Endothelial cell of umbilical vein (primary cell): ENCODE measurements around the gene GPS1. TPM values are rescaled to one million over a fixed set of nuclear protein-coding genes. Genes with fewer than 3 reads are reported as not detected.

ENCODE experiments used
- BruUV-seq: library from RNA; stranded (reverse); fragments of 400-500 nt; replicated peaks from 2 replicates; lab custom pipeline; 2021; lab: Mats Ljungman, UMichigan
- CTCF ChIA-PET: fragments of 300-600, 350-600 bp; sonication (Branson Sonifier 250); formaldehyde crosslinking; loops from one replicate; lab custom pipeline; 2021; ENCODE audit warnings: antibody characterized with exemption, inconsistent platforms; lab: Charles Lee
- POLR2A ChIA-PET: fragments of 300-600, 350-600 bp; sonication (Branson Sonifier 250); formaldehyde crosslinking; loops from one replicate; lab custom pipeline; 2021; ENCODE audit warnings: antibody characterized with exemption, inconsistent platforms; lab: Charles Lee
- DNase-seq: peaks from one replicate; pipeline ENCODE4 v3.0.0-alpha.2; 2011; ENCODE audit warnings: low read depth, low spot score
- FAIRE-seq: peaks from 2 replicates; lab custom pipeline; 2011; peaks lifted over from hg19 to GRCh38; lab: Jason Lieb, UNC
- H2AFZ ChIP-seq: 2 replicates; pipeline ENCODE4 v1.6.0; 2012; ENCODE audit warnings: low read depth, low read length, control low read depth, inconsistent platforms
- H3K27ac ChIP-seq: 2 replicates; pipeline ENCODE4 v1.5.1; 2011; ENCODE audit warnings: low read depth, mild to moderate bottlenecking, control low read depth, low read length, moderate library complexity; ENCODE audit not compliant: insufficient read depth
- H3K27me3 ChIP-seq, 2 experiments: 2 replicates each; pipeline versions ENCODE4 v1.6.0 to v1.6.1; 2011; ENCODE audit warnings: low read length in 2 of 2, mixed read lengths in 1 of 2; ENCODE audit not compliant: control insufficient read depth in 2 of 2, insufficient read depth in 2 of 2
- H3K36me3 ChIP-seq, 2 experiments: 2 replicates in 1 of 2; 3 replicates in 1 of 2; pipeline ENCODE4 v1.5.1; 2011; ENCODE audit warnings: low read length in 2 of 2, mild to moderate bottlenecking in 1 of 2, moderate library complexity in 1 of 2; ENCODE audit not compliant: control insufficient read depth in 2 of 2, insufficient read depth in 2 of 2; ENCODE audit errors: extremely low read depth in 1 of 2
- H3K4me1 ChIP-seq: 3 replicates; pipeline ENCODE4 v1.5.1; 2011; ENCODE audit warnings: mild to moderate bottlenecking, low read length; ENCODE audit not compliant: control insufficient read depth, insufficient read depth; ENCODE audit errors: extremely low read depth
- H3K4me2 ChIP-seq: 2 replicates; pipeline ENCODE4 v1.6.1; 2011; ENCODE audit warnings: low read length, control low read depth, mixed read lengths; ENCODE audit not compliant: insufficient read depth
- H3K4me3 ChIP-seq, 3 experiments: fragments of 200-600 bp in 1 of 3; sonication (generic), shearing (Covaris generic) in 1 of 3; replicated peaks in 1 of 3; 2 replicates each; pipeline ENCODE4 v1.5.1; 2011 to 2016; ENCODE audit warnings: control low read depth in 3 of 3, low read length in 3 of 3, mild to moderate bottlenecking in 2 of 3, inconsistent platforms in 1 of 3, low read depth in 1 of 3, moderate library complexity in 1 of 3; ENCODE audit not compliant: insufficient read depth in 1 of 3
- H3K79me2 ChIP-seq: 2 replicates; pipeline ENCODE4 v1.6.0; 2012; ENCODE audit warnings: low read length, inconsistent platforms; ENCODE audit not compliant: control insufficient read depth, insufficient read depth
- H3K9ac ChIP-seq: replicated peaks from 2 replicates; pipeline ENCODE3; 2011; ENCODE audit warnings: low read length, control low read depth; ENCODE audit not compliant: insufficient read depth; ENCODE audit errors: extremely low read depth
- H3K9me1 ChIP-seq: replicated peaks from 3 replicates; pipeline ENCODE4 v1.6.0; 2011; ENCODE audit warnings: mild to moderate bottlenecking, low read length; ENCODE audit not compliant: control insufficient read depth, insufficient read depth; ENCODE audit errors: extremely low read depth
- H3K9me3 ChIP-seq: replicated peaks from 2 replicates; pipeline ENCODE4 v1.5.1; 2012; ENCODE audit warnings: low read length, inconsistent platforms; ENCODE audit not compliant: control insufficient read depth, insufficient read depth
- H4K20me1 ChIP-seq: replicated peaks from 2 replicates; pipeline ENCODE3; 2011; ENCODE audit warnings: mild to moderate bottlenecking, low read length; ENCODE audit not compliant: control insufficient read depth, insufficient read depth; ENCODE audit errors: extremely low read depth
- EZH2 ChIP-seq: IDR thresholded peaks from 2 replicates; pipeline ENCODE4 v1.6.1; 2012; ENCODE audit warnings: borderline replicate concordance, low read depth, mild to moderate bottlenecking, moderate library complexity, low read length, inconsistent platforms; ENCODE audit not compliant: severe bottlenecking
- FOS ChIP-seq: IDR thresholded peaks from 2 replicates; pipeline ENCODE4 v1.6.1; 2011; ENCODE audit warnings: mild to moderate bottlenecking, low read length, moderate library complexity, borderline replicate concordance; ENCODE audit not compliant: insufficient read depth
- GATA2 ChIP-seq: IDR thresholded peaks from 2 replicates; pipeline ENCODE4 v1.7.0; 2011; ENCODE audit warnings: low read depth, mild to moderate bottlenecking, moderate library complexity, mixed read lengths, low read length; ENCODE audit not compliant: insufficient read length, insufficient read depth
- JUN ChIP-seq: IDR thresholded peaks from 2 replicates; pipeline ENCODE4 v1.6.1; 2011; ENCODE audit warnings: borderline replicate concordance, low read depth; ENCODE audit not compliant: insufficient read length, insufficient read depth
- MAX ChIP-seq: IDR thresholded peaks from 2 replicates; pipeline ENCODE4 v1.6.1; 2011; ENCODE audit not compliant: insufficient read depth, insufficient read length
- MYC ChIP-seq: IDR thresholded peaks from one replicate; pipeline ENCODE4 v1.6.1; 2011; ENCODE audit warnings: mild to moderate bottlenecking, low read depth, low read length
- POLR2A ChIP-seq: IDR thresholded peaks from 2 replicates; pipeline ENCODE4 v1.6.1; 2012; ENCODE audit warnings: low read depth, mild to moderate bottlenecking, control low read depth, low read length
- POLR2AphosphoS5 ChIP-seq: IDR thresholded peaks from 2 replicates; pipeline ENCODE4 v1.6.1; 2012; ENCODE audit warnings: low read depth, mild to moderate bottlenecking, control low read depth, low read length, moderate library complexity; ENCODE audit not compliant: insufficient read depth
- dilution Hi-C: fragments of 300-500 bp; cut with MboI; formaldehyde crosslinking; loops from one replicate; pipeline ENCODE4 v1.15.0; 2019; ENCODE audit warnings: low sequenced_read_pairs; ENCODE audit not compliant: extremely low pct_ligation_motif_present
- intact Hi-C: fragments of 100-400 bp; cut with micrococcal nuclease; formaldehyde crosslinking; loops from one replicate; pipeline ENCODE4 v1.10.0; 2022
- polyA plus RNA-seq, 4 experiments: library from polyadenylated mRNA; depleted of rRNA in 3 of 4; stranded (reverse) in 3 of 4; unstranded in 1 of 4; fragments of >200 nt; gene quantifications; 2 replicates each; pipeline versions ENCODE4 v1.2.1 to v1.2.3, GENCODE V29; 2011 to 2012; ENCODE audit warnings: missing spikeins in 1 of 4
- total RNA-seq: library from RNA; stranded (reverse); gene quantifications from 2 replicates; pipeline ENCODE4 v1.2.3, GENCODE V29; 2021
- TF ChIP-seq, protein P1 (sequence below), 2 donors: IDR thresholded peaks; 1 replicate in 1 of 2; 2 replicates in 1 of 2; pipeline ENCODE4 v1.5.1; 2011; ENCODE audit warnings: low read length in 2 of 2, mild to moderate bottlenecking in 2 of 2, moderate library complexity in 2 of 2, control low read depth in 1 of 2, inconsistent platforms in 1 of 2, low read depth in 1 of 2; ENCODE audit not compliant: insufficient read depth in 1 of 2; ENCODE audit errors: extremely low read depth in 1 of 2

Gene GPS1
- total and polyA plus RNA-seq, 2 donors (not counting 3 experiments of a cell fraction or from before 2014, with no cell fraction given), result 116 to 178 TPM

DNA sequence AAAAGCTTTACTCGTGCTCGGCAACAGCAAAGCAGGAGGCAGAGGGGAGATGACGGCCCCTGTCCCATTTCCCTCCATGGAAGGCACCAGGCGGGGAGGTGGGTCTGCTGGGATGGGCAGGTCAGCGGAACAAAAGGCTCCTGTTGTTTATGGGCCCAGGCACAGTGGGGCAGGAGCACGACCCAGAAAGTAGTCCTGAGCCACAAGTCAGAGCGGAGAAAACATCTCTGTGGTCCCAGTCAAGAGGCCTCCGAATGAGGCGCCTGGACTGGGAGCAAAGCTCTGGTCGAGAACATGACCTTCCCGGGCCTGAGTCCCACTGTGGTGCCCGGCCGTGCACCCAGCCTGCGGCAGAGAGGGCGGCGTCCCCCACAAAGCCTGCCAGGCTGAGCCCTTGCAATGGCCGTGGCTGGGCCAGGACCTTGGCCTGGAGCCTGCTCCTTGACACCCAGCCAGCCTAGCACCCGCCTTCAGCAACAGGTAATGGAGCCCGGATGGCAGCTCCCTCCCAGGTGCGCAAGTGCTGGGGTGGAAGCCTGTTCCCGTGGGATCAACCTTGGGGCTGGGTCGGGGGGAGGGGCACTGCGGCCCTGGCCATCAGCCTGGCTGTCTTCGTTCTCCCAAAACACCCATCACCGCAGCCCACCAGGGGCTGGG lies 3.7 kb upstream of the GPS1 start:
- no TSS peak for BruUV-seq
- Histone ChIP-seq H3K4me3 (no peak overlapping the region), H3K9me3 (no peaks in the 10 kb centered on the region), H3K27ac (no peak overlapping the region), H3K27me3 (no peaks in the 10 kb centered on the region), H3K4me2 (no peak overlapping the region), H3K9me1 (no peaks in the 10 kb centered on the region), H3K36me3 (peaks cover 0 to 7% of the 10 kb centered on the region in 2 experiments), H4K20me1 (no peaks in the 10 kb centered on the region), H2AFZ (no peak overlapping the region), H3K9ac (no peak overlapping the region), H3K4me1 (peaks cover 11% of the 10 kb centered on the region), H3K79me2 (peaks cover 10% of the 10 kb centered on the region)
- dilution Hi-C loops (no loop called here), intact Hi-C loops (no loop called here)
- FAIRE-seq, result no peak
- TF ChIP-seq MYC (no peak), EZH2 (no peak), MAX (no peak), GATA2 (no peak), FOS (no peak), POLR2AphosphoS5 (no peak), JUN (no peak), POLR2A (no peak)
- TF ChIP-seq, protein P1, sequence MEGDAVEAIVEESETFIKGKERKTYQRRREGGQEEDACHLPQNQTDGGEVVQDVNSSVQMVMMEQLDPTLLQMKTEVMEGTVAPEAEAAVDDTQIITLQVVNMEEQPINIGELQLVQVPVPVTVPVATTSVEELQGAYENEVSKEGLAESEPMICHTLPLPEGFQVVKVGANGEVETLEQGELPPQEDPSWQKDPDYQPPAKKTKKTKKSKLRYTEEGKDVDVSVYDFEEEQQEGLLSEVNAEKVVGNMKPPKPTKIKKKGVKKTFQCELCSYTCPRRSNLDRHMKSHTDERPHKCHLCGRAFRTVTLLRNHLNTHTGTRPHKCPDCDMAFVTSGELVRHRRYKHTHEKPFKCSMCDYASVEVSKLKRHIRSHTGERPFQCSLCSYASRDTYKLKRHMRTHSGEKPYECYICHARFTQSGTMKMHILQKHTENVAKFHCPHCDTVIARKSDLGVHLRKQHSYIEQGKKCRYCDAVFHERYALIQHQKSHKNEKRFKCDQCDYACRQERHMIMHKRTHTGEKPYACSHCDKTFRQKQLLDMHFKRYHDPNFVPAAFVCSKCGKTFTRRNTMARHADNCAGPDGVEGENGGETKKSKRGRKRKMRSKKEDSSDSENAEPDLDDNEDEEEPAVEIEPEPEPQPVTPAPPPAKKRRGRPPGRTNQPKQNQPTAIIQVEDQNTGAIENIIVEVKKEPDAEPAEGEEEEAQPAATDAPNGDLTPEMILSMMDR (IDR thresholded peaks at IDR 0.05; ENCODE audit: extremely low read depth in 1 of 2, insufficient read depth in 1 of 2, low read depth in 1 of 2, low read length in 2 of 2), result no peak
- ChIA-PET POLR2A (no interaction called here), CTCF (interaction anchor here (0.8 kb wide), 1 partner anchor 10 kb away, joined by 4 read pairs; the partner anchor contains the start of gene DCXR)
- no peak for DNase-seq
